Measurements from ENCODE around the gene DGKI. TPM values are rescaled to one million over a fixed set of nuclear protein-coding genes. Genes with fewer than 3 reads are reported as not detected.
"Not testable (repeated sequence)": the region's sequence is repeated elsewhere in the genome, so short reads cannot be mapped to it uniquely, and the experiment has no call there.

Gene DGKI
- total RNA-seq, 1 experiment from 2014 or later, result 0.15 TPM

DNA sequence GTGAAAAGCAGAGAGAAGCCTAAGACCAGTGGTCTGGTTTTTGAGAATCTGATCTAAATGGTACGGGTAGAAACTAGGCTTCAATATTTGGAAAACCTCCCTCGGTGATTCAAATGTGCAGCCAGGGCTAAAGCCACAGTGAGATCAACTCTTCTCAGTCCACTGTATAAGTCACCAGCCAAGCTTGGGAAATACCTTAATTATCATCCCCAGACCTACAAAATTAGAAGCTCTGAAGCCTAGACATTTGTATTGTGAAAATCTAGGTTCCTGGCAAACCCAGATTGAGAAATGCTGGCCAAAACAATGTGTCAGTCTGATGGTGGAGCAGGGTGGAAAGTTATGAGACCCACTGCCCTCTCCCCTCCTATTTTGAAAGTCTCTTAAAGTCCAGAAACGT, 131.7 kb downstream of the DGKI start (continued):
- no peak for TF ChIP-seq YY1 (IDR thresholded peaks at IDR 0.05; ENCODE audit: extremely low read depth, insufficient replicate concordance, low read depth, low read length)
- no peak for TF ChIP-seq POLR2A (IDR thresholded peaks at IDR 0.05; ENCODE audit: borderline replicate concordance, extremely low read depth, insufficient read depth, insufficient read length)
- no peak for TF ChIP-seq EGR1 (IDR thresholded peaks at IDR 0.05; ENCODE audit: low read depth)
- TF ChIP-seq ZFX (IDR thresholded peaks at IDR 0.05), result no peak

DNA sequence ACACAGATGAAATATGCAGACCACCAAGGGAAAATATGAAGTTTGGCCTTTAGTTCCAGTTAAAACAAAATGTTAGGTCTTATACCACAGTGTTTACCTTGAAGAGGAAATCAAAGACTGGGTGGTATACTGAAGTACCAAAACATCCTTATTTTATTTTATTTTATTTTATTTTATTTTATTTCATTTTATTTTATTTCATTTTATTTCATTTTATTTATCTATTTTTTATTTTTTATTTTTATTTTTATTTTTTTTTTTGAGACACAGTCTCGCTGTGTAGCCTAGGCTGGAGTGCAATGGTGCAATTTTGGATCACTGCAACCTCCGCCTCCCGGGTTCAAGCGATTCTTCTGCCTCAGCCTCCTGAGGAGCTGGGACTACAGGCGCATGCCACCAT, 140.4 kb downstream of the DGKI start:
- H3K36me3 ChIP-seq (ENCODE audit: control insufficient read depth in 1 of 2, insufficient read depth in 2 of 2, low read length in 2 of 2); DNase-seq (ENCODE audit: low read depth, low spot score); H2AFZ ChIP-seq (ENCODE audit: low read depth, low read length, poor library complexity, severe bottlenecking); RAD21 ChIA-PET (ENCODE audit: low non-redundant PET in 1 of 2, low total read pairs in 2 of 2, uncharacterized antibody in 2 of 2, unreplicated experiment in 2 of 2); H4K20me1 ChIP-seq (ENCODE audit: insufficient read depth); H3K9me3 ChIP-seq (ENCODE audit: control insufficient read depth in 1 of 2, insufficient read depth in 1 of 2, low read depth in 1 of 2, low read length in 2 of 2); H3K27ac ChIP-seq (ENCODE audit: low read depth, low read length); CTCF ChIA-PET; H3K4me3 ChIP-seq (replicated peaks in 1 of 2; ENCODE audit: low read depth in 1 of 2, low read length in 2 of 2); H3K4me2 ChIP-seq (ENCODE audit: low read length); BruUV-seq (replicated peaks); ATAC-seq; intact Hi-C loops (cut with micrococcal nuclease); H3K4me1 ChIP-seq (ENCODE audit: control insufficient read depth in 1 of 2, insufficient read depth in 2 of 2, low read length in 2 of 2); H3K9me2 ChIP-seq (ENCODE audit: insufficient read depth); H3K79me2 ChIP-seq (ENCODE audit: insufficient read depth, low read length); H3K9ac ChIP-seq (ENCODE audit: low read length); H3K27me3 ChIP-seq (ENCODE audit: insufficient read depth, low read length); POLR2A ChIA-PET: not testable (repeated sequence)

DNA sequence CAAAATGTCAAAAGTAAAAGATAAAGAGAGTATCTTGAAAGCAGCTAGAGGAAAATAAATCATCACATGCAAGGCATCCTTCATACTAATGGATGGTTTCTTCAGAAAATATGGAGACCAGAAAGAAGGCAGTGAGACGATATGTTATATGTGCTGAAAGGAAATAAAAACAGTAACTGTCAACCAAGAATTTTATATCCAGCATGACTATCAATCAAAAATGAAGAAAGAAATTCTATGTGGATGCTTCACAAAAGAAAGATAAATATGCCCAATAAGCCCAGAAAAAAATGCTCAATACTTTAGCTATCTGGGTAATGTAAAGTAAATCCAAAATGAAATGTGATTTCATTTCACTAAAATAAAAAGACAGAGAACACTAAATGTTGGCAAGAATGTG, 142.1 kb downstream of the DGKI start:
- ATAC-seq (no peak), DNase-seq (ENCODE audit: low read depth, low spot score) (no peak)
- TF ChIP-seq ZFX (IDR thresholded peaks at IDR 0.05) (no peak), EZH2 (IDR thresholded peaks at IDR 0.05) (no peak), POLR2AphosphoS5 (IDR thresholded peaks at IDR 0.05; ENCODE audit: low read depth, low read length) (no peak), SIN3A (IDR thresholded peaks at IDR 0.05; ENCODE audit: low read depth) (no peak), CEBPB (IDR thresholded peaks at IDR 0.05; ENCODE audit: low read depth) (no peak), SP1 (IDR thresholded peaks at IDR 0.05; ENCODE audit: low read depth) (no peak), RAD21 (IDR thresholded peaks at IDR 0.05; ENCODE audit: low read depth) (no peak), CBX3 (IDR thresholded peaks at IDR 0.05; ENCODE audit: low read depth) (no peak)
- Histone ChIP-seq H3K9ac (ENCODE audit: low read length) (no peak overlapping the region), H3K4me2 (ENCODE audit: low read length) (no peak overlapping the region), H3K9me3 (ENCODE audit: control insufficient read depth in 1 of 2, insufficient read depth in 1 of 2, low read depth in 1 of 2, low read length in 2 of 2) (no peaks in the 10 kb centered on the region), H3K4me3 (replicated peaks in 1 of 2; ENCODE audit: low read depth in 1 of 2, low read length in 2 of 2) (no peak overlapping the region), H3K36me3 (ENCODE audit: control insufficient read depth in 1 of 2, insufficient read depth in 2 of 2, low read length in 2 of 2) (no peaks in the 10 kb centered on the region), H3K27ac (ENCODE audit: low read depth, low read length) (no peak overlapping the region), H3K79me2 (ENCODE audit: insufficient read depth, low read length) (no peaks in the 10 kb centered on the region), H3K4me1 (ENCODE audit: control insufficient read depth in 1 of 2, insufficient read depth in 2 of 2, low read length in 2 of 2) (no peaks in the 10 kb centered on the region), H2AFZ (ENCODE audit: low read depth, low read length, poor library complexity, severe bottlenecking) (no peak overlapping the region), H4K20me1 (ENCODE audit: insufficient read depth) (no peaks in the 10 kb centered on the region), H3K27me3 (ENCODE audit: insufficient read depth, low read length) (no peaks in the 10 kb centered on the region), H3K9me2 (ENCODE audit: insufficient read depth) (no peaks in the 10 kb centered on the region)
- no TSS peak for BruUV-seq (replicated peaks)
- intact Hi-C loops (cut with micrococcal nuclease), result no loop called here
- ChIA-PET RAD21 (ENCODE audit: low non-redundant PET in 1 of 2, low total read pairs in 2 of 2, uncharacterized antibody in 2 of 2, unreplicated experiment in 2 of 2) (no interaction called here), CTCF (no interaction called here), POLR2A (no interaction called here)

Measured in HCT116 (cell line).